Vagina (tissue), 2 donors: ENCODE results near the gene WIPF3.

ENCODE experiments used
- POLR2A ChIP-seq, 2 donors: fragments of 450-650 bp; IDR thresholded peaks; one replicate each; pipeline ENCODE4 v1.6.1; 2017; ENCODE audit warnings: antibody characterized with exemption in 2 of 2, mild to moderate bottlenecking in 2 of 2, moderate library complexity in 2 of 2
- TF ChIP-seq, protein P1 (sequence below), 3 experiments: fragments of 450-650 bp in 2 of 3; fragments of 200-600 bp in 1 of 3; sonication (generic) in 1 of 3; IDR thresholded peaks; one replicate each; pipeline ENCODE4 v1.5.1; 2017 to 2019; ENCODE audit warnings: antibody characterized with exemption in 3 of 3, mild to moderate bottlenecking in 2 of 3, moderate library complexity in 2 of 3

- no peak for TF ChIP-seq POLR2A (IDR thresholded peaks at IDR 0.05)
- TF ChIP-seq, protein P1, sequence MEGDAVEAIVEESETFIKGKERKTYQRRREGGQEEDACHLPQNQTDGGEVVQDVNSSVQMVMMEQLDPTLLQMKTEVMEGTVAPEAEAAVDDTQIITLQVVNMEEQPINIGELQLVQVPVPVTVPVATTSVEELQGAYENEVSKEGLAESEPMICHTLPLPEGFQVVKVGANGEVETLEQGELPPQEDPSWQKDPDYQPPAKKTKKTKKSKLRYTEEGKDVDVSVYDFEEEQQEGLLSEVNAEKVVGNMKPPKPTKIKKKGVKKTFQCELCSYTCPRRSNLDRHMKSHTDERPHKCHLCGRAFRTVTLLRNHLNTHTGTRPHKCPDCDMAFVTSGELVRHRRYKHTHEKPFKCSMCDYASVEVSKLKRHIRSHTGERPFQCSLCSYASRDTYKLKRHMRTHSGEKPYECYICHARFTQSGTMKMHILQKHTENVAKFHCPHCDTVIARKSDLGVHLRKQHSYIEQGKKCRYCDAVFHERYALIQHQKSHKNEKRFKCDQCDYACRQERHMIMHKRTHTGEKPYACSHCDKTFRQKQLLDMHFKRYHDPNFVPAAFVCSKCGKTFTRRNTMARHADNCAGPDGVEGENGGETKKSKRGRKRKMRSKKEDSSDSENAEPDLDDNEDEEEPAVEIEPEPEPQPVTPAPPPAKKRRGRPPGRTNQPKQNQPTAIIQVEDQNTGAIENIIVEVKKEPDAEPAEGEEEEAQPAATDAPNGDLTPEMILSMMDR (IDR thresholded peaks at IDR 0.05): no peak
These were observed 4.4 kb upstream of the WIPF3 start for GRCh38 chr7:29801929-29802328.
